CD14-positive monocyte (primary cell): ENCODE results near the gene ACSS2. TPM values are rescaled to one million over a fixed set of nuclear protein-coding genes. Genes with fewer than 3 reads are reported as not detected.
A peak's percentile ranks its signal among the peaks of the same experiment; 100 is the strongest.

Source experiments
- DNase-seq, 3 donors: peaks; one replicate each; pipeline ENCODE4 v3.0.0-alpha.2; 2011 to 2022
- H2AFZ ChIP-seq: 2 replicates; pipeline ENCODE4 v1.6.0; 2012; ENCODE audit warnings: mild to moderate bottlenecking, low read depth, low read length, inconsistent platforms; ENCODE audit not compliant: insufficient read depth, poor library complexity, severe bottlenecking
- H3K27ac ChIP-seq, 2 donors: 1 replicate in 1 of 2; 2 replicates in 1 of 2; pipeline ENCODE4 v1.5.1; 2012 to 2013; ENCODE audit warnings: low read length in 2 of 2, control low read depth in 1 of 2, inconsistent platforms in 1 of 2, low read depth in 1 of 2, mild to moderate bottlenecking in 1 of 2
- H3K27me3 ChIP-seq, 2 donors: one replicate each; pipeline versions ENCODE4 v1.6.0 to v1.6.1; 2011 to 2013; ENCODE audit warnings: low read length in 2 of 2; ENCODE audit not compliant: control insufficient read depth in 2 of 2, insufficient read depth in 2 of 2
- H3K36me3 ChIP-seq, 2 donors: replicated peaks in 1 of 2; 1 replicate in 1 of 2; 2 replicates in 1 of 2; pipeline versions ENCODE4 v1.5.1 to v1.6.1; 2012 to 2013; ENCODE audit warnings: low read length in 2 of 2, control low read depth in 1 of 2, inconsistent platforms in 1 of 2, mild to moderate bottlenecking in 1 of 2; ENCODE audit not compliant: insufficient read depth in 2 of 2, control insufficient read depth in 1 of 2
- H3K4me1 ChIP-seq, 2 donors: 1 replicate in 1 of 2; 2 replicates in 1 of 2; pipeline versions ENCODE4 v1.5.1 to v1.6.1; 2012 to 2013; ENCODE audit warnings: low read length in 2 of 2, control low read depth in 1 of 2, inconsistent platforms in 1 of 2, mild to moderate bottlenecking in 1 of 2, moderate library complexity in 1 of 2; ENCODE audit not compliant: insufficient read depth in 2 of 2, control insufficient read depth in 1 of 2
- H3K4me2 ChIP-seq: replicated peaks from 2 replicates; pipeline ENCODE3; 2012; ENCODE audit warnings: low read length, moderate library complexity, mild to moderate bottlenecking; ENCODE audit not compliant: poor library complexity, severe bottlenecking; ENCODE audit errors: extremely low read depth
- H3K4me3 ChIP-seq, 3 experiments: fragments of 200-600 bp in 1 of 3; sonication (generic) in 1 of 3; replicated peaks in 1 of 3; 1 replicate in 2 of 3; 2 replicates in 1 of 3; pipeline ENCODE4 v1.5.1; 2011 to 2013; ENCODE audit warnings: low read length in 3 of 3, mild to moderate bottlenecking in 3 of 3, control low read depth in 2 of 3, low read depth in 2 of 3, inconsistent platforms in 1 of 3, moderate library complexity in 1 of 3
- H3K79me2 ChIP-seq: 2 replicates; pipeline ENCODE4 v1.6.0; 2012; ENCODE audit warnings: mild to moderate bottlenecking, control low read depth, inconsistent platforms, low read length, moderate library complexity; ENCODE audit not compliant: insufficient read depth
- H3K9ac ChIP-seq: 2 replicates; pipeline ENCODE4 v1.6.0; 2017; ENCODE audit warnings: low read length, mild to moderate bottlenecking; ENCODE audit not compliant: insufficient read depth, poor library complexity, severe bottlenecking
- H3K9me3 ChIP-seq, 2 donors: replicated peaks in 1 of 2; 1 replicate in 1 of 2; 2 replicates in 1 of 2; pipeline versions ENCODE4 v1.5.1 to v1.6.1; 2012 to 2013; ENCODE audit warnings: low read length in 2 of 2, control low read depth in 1 of 2; ENCODE audit not compliant: control insufficient read depth in 1 of 2, insufficient read depth in 1 of 2
- H4K20me1 ChIP-seq: 2 replicates; pipeline ENCODE4 v1.6.0; 2012; ENCODE audit warnings: mild to moderate bottlenecking, low read length, control low read depth, moderate library complexity; ENCODE audit not compliant: insufficient read depth
- H3K27ac Mint-ChIP-seq, 7 donors: one replicate each; pipeline ENCODE4 v1.8.0; 2020; ENCODE audit warnings: mild to moderate bottlenecking in 7 of 7, mixed read lengths in 7 of 7, moderate library complexity in 6 of 7, inconsistent platforms in 2 of 7
- H3K27me3 Mint-ChIP-seq, 3 donors: one replicate each; pipeline ENCODE4 v1.8.0; 2021 to 2022; ENCODE audit warnings: low read depth in 3 of 3, mild to moderate bottlenecking in 3 of 3, mixed read lengths in 3 of 3, moderate library complexity in 3 of 3, inconsistent platforms in 1 of 3
- H3K36me3 Mint-ChIP-seq, 2 donors: one replicate each; pipeline ENCODE4 v1.8.0; 2020; ENCODE audit warnings: mixed read lengths in 2 of 2, inconsistent platforms in 1 of 2, mild to moderate bottlenecking in 1 of 2
- H3K4me1 Mint-ChIP-seq: one replicate; pipeline ENCODE4 v1.8.0; 2020; ENCODE audit warnings: mild to moderate bottlenecking, mixed read lengths
- H3K4me3 Mint-ChIP-seq, 2 donors: one replicate each; pipeline ENCODE4 v1.8.0; 2020; ENCODE audit warnings: mild to moderate bottlenecking in 2 of 2, mixed read lengths in 2 of 2, moderate library complexity in 1 of 2
- H3K9me3 Mint-ChIP-seq, 7 donors: one replicate each; pipeline ENCODE4 v1.8.0; 2020 to 2022; ENCODE audit warnings: mixed read lengths in 7 of 7, mild to moderate bottlenecking in 6 of 7, moderate library complexity in 6 of 7, inconsistent platforms in 2 of 7
- CTCF ChIP-seq: fragments of 200-600 bp; IDR thresholded peaks from one replicate; pipeline ENCODE4 v1.8.0; 2022; ENCODE audit warnings: antibody characterized with exemption, mild to moderate bottlenecking
- WGBS: methylation state at CpG from one replicate; pipeline ENCODE4 v1.1.5; 2013; ENCODE audit warnings: missing lambda C conversion rate; ENCODE audit not compliant: insufficient coverage; 5-methylcytosine and 5-hydroxymethylcytosine counted together
- intact Hi-C, 2 donors: fragments of 100-400 bp; cut with micrococcal nuclease; formaldehyde crosslinking; loops; one replicate each; pipeline versions ENCODE4 v1.15.0 to v1.15.1; 2023
- polyA plus RNA-seq, 3 donors: library from polyadenylated mRNA; depleted of rRNA in 1 of 3; unstranded in 2 of 3; stranded (reverse) in 1 of 3; fragments of 300-500 nt in 2 of 3; fragments of >200 nt in 1 of 3; fragmentation: Illumina TruSeq in 2 of 3; gene quantifications; 1 replicate in 2 of 3; 2 replicates in 1 of 3; pipeline ENCODE4 v1.2.3, GENCODE V29; 2012 to 2021

Gene ACSS2
- polyA plus RNA-seq, 3 donors: 37.7 to 67.2 (median 48.4) TPM

GRCh38 chr20:34970193-34970840, 93.9 kb downstream of the ACSS2 start:
- Histone ChIP-seq H3K9me3 (no peaks in the 10 kb centered on the region), H3K36me3 (no peaks in the 10 kb centered on the region), H4K20me1 (no peaks in the 10 kb centered on the region), H3K79me2 (no peaks in the 10 kb centered on the region), H3K4me1 (no peaks in the 10 kb centered on the region), H3K4me2 (no peak overlapping the region), H3K9ac (peak overlapping the region; percentile 29), H3K27ac (no peak overlapping the region), H3K4me3 (no peak overlapping the region), H2AFZ (no peak overlapping the region), H3K27me3 (no peaks in the 10 kb centered on the region)
- TF ChIP-seq CTCF: no peak
- DNase-seq: no peak
- intact Hi-C loops: no loop called here
- Mint-ChIP-seq H3K36me3 (no peaks in the 10 kb centered on the region), H3K9me3 (peaks cover 0 to 3% (median 0%) of the 10 kb centered on the region in 7 donors), H3K27me3 (peaks cover 1 to 2% (median 1%) of the 10 kb centered on the region in 3 donors), H3K27ac (no peak overlapping the region), H3K4me1 (no peaks in the 10 kb centered on the region), H3K4me3 (no peak overlapping the region)
- 100% methylated on average over 4 of the region's 7 CpGs for WGBS

- Mint-ChIP-seq H3K4me3 (no peak overlapping the region), H3K9me3 (peaks cover 0 to 3% (median 0%) of the 10 kb centered on the region in 7 donors), H3K27me3 (peaks cover 1 to 2% (median 1%) of the 10 kb centered on the region in 3 donors), H3K36me3 (no peaks in the 10 kb centered on the region), H3K27ac (no peak overlapping the region), H3K4me1 (no peaks in the 10 kb centered on the region)
- no peaks in the 10 kb centered on the region for H3K36me3 ChIP-seq
- TF ChIP-seq CTCF: no peak
- 96% methylated on average over 8 of the region's 9 CpGs for WGBS
- H3K27me3 ChIP-seq: no peaks in the 10 kb centered on the region
- H2AFZ ChIP-seq: no peak overlapping the region
- H4K20me1 ChIP-seq: no peaks in the 10 kb centered on the region
- no peak overlapping the region for H3K4me2 ChIP-seq
- no peaks in the 10 kb centered on the region for H3K9me3 ChIP-seq
- H3K4me1 ChIP-seq: no peaks in the 10 kb centered on the region
- intact Hi-C loops: no loop called here
- no peaks in the 10 kb centered on the region for H3K79me2 ChIP-seq
- no peak overlapping the region for H3K4me3 ChIP-seq
- no peak overlapping the region for H3K27ac ChIP-seq
- no peak overlapping the region for H3K9ac ChIP-seq
- DNase-seq: no peak
Measured at GRCh38 chr20:34970846-34971560, 94.6 kb downstream of the ACSS2 start.
